Stimulated activated CD4-positive, alpha-beta T cell treated with anti-CD3 and anti-CD28 coated beads, TNF-alpha, amount 100 ng/mL, for 48 hours (primary cell): Measurements from ENCODE around the gene EIF3D.

ENCODE experiments used
- DNase-seq, 3 donors: peaks; one replicate each; pipeline ENCODE4 v3.0.0-alpha.2; 2020; ENCODE audit warnings: low read depth in 3 of 3

EIF3D gene

DNA sequence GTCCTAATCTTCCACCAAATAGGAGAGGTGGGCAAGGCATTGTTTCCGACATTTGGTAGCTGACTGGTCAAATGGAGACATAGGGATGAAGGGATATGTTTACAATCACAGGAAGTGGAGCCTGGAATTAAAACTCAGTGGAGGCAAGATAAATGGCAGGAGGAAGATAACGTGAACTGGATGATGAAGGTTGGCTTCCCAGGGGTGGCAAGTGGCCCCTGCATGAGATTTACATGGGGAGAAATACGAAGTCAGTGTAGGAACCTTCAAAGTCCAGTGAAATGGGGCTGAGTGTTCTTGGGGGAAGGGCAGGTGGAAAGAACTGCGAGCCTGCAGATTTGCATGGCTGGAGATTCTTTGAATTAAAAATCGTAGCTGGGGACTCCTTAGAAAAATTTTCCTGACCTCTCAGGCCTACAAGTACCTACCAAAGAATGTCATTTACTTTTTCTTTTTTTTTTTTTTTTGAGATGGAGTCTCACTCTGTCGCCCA is 21.4 kb downstream of the EIF3D start:
- DNase-seq, result no peak

DNA sequence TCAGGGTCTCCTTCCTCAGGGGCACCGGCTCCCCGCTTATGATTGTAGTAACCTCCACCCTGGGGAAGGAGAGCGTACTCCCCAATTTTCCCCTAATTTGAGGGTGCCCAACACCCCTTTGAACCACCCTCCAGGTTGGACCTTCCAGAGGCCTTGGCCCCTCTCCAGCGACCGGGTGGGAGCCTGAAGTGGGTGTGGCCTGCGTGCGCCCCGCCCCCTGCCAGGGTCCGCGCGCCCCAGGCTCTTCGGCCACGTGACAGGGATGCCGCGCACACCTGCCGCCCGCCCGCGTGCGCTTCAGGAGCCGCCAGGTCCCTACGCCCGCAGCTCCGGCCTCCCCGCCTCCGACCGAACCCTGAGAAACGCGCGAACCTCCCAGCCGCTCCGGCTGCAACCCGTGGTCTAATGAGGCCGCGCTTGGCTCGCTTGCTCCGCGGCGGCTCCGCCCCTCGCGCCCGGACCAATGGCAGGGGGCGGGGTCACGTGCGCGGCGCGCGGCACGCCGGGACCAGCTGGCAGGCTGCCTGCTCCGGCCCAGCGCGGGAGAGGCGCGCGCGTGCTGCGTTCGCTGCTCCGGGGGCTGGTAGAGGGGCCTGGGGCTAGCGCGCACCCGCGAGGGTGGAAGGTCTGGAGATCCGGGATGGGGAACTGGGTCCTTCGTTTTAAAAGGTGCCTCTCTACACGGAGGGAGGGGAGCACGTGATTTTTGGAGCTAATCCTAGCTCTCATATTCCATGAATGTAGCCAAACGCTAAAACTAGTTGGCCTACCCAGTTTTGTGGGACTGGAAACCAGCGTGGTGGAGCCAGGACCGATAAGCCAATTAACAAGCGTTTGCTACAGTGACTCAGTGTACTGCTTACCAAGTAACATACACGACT is 22.1 kb downstream of the EIF3D start, which contains the start of gene FOXRED2:
Gene FOXRED2 (minus strand): TSS at position 404 of the 881 bp plus-strand sequence. CDS start 618 bp downstream, outside the sequence.
- DNase-seq, result peak; percentile 77 to 84 (median 78)

- no peak for DNase-seq
These were observed 22.8 kb downstream of the EIF3D start for GRCh38 chr22:36505998-36506635.

- no peak for DNase-seq
These were observed 30.9 kb downstream of the EIF3D start for GRCh38 chr22:36497910-36498665.

DNA sequence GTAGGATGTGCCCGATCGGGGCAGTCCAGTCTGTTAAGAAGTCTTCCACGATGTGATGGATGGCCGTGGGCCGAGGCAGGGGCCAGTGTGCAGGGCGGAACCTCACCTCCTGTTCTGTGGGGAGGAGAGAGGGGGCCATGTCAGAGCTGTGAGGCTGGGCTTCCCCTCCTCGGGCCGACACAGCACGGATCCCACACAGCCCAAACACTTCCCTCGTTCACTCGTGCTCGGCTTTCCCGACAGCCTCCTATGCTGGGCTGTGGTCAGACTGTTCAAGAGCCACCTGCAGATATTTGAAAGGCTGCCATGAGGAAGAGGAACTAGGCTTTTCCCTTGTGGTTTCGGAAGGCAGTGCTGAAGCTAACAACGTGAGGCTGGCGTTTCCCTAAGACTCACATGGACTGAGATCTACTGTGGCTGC is 35.3 kb downstream of the EIF3D start:
- no peak for DNase-seq

DNA sequence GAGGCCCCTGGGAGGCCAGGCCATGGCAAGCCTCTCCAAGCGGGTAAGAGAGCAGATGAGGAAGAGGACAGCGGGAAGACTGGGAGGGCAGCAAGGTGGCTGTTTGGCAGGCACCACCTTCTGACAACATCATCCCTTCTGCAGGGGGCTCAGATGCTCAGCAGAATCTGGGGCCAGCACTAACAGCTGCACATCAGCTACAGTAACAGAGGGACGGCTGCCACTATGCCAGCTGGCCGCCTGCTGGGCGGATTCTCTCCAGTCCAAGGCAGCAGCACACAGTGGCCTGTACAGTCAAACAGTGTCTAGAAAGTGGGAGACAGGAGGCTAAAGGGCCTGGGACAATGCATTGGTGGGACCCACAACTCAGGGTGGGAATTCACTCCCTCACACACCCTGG is 36.9 kb downstream of the EIF3D start:
- no peak for DNase-seq

GRCh38 chr22:36491155-36491554 is 37.8 kb downstream of the EIF3D start:
- no peak for DNase-seq

DNA sequence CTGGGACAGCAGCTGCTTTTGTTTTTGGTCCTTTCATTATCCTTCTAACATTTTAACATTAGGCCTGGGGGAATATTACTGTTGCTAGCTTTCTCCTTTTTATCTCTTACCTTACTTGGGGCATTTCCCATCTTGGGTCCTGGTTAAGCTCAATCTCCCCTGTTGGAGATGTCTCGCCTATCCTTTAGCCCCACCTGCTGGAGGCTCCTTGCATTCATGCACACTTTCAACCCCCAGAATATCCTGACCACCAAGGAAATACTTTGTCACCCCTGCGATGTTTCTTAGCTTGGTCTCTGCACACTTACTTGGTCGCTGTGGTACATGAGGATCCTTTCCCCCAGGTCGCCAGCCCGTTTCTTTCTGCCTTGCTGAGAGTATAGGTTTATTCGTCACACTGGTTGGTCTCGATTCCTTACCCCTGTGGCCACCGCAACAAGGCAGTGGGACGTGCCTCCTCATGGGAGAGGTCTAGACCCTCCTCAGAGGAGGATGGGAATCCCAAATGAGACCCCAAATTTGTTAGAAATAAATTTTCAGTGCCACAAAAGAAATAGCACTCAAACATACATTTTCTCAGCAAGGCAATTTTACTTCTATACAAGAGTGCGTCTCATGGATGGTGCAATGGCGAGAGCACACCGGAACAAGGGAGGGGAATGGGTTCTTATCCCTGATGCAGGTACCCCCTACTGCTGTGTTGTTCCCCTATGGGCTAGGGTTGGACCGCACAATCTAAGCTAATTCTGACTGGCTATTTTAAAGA is 42.2 kb downstream of the EIF3D start:
- DNase-seq, result peak; percentile 35 to 55 (median 44)

DNA sequence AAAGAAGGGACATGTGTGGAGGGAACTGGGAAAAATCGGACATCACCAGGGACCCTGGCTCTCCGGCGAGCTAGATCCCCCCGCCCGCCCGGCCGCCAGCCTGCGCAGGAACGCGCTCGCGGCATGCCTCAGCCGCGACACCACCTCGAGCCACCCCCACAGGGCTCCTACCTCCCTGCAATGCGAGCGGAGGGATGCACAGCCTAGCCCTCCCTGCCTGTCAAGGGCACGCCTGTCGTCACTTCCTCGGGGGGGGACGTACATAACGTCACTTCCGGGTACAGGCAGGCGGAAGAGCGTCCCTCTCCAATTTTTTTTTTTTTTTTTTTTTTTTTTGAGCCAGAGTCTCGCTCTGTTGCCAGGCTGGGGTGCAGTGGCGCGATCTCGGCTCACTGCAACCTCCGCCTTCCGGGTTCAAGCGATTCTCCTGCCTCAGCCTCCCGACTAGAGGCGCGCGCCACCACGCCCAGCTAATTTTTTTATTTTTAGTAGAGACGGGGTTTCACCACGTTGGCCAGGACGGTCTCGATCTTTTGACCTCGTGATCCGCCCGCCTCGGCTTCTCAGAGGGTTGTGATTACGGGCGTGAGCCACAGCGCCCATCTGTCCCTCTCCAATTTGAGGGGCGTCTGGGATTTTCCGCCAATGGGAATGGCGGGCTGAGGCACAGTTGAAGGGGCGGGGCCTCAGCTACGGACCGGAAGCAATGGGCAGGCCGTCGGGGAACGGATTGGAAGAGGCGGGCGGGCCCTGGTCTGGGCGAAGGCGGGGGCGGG is 47.4 kb downstream of the EIF3D start, which contains the start of gene TXN2:
Gene TXN2 (minus strand): TSS at position 248 of the 776 bp plus-strand sequence. CDS start 803 bp downstream, outside the sequence.
- peak; percentile 91 to 99 (median 93) for DNase-seq

- no peak for DNase-seq
These were observed 48.0 kb downstream of the EIF3D start for GRCh38 chr22:36480941-36481392.

GRCh38 chr22:36478966-36479365 is 50.0 kb downstream of the EIF3D start:
- DNase-seq, result no peak

DNA sequence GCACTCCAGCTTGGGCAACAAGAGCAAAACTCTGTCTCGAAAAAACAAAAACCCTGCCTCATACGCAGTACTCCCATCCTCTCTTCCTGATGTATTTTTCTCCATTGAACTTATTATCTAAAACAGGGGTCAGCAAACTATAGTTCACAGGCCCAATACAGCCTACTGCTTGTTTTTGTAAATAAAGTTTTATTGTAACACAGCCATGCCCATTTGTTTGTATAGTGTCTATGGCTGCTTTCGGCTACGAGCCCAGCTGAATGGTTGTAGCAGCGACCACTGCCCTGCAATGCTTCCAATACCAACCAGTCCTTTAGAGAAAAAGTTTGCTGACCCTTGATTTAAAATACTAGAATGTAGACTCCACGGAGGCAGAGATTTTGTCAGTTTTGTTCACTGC is 53.6 kb downstream of the EIF3D start:
- DNase-seq, result no peak

DNA sequence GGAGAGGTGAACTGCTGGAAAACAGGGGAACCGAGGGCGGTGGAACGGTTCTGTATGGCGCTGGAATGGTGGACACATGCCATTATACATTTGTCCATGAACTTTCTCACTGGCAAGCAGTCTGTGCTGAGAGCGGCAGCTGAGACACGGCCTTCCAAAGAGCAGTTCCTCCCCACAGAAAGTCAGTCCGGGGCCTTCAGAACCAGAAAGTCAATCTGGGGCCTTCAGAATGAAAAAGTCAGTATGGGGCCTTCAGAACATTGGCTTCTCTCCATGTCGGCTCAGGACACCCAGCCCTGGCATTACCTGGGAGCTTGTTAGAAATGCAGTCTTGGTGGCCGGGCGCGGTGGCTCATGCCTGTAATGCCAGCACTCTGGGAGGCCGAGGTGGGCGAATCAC is 56.3 kb downstream of the EIF3D start:
- no peak for DNase-seq

DNA sequence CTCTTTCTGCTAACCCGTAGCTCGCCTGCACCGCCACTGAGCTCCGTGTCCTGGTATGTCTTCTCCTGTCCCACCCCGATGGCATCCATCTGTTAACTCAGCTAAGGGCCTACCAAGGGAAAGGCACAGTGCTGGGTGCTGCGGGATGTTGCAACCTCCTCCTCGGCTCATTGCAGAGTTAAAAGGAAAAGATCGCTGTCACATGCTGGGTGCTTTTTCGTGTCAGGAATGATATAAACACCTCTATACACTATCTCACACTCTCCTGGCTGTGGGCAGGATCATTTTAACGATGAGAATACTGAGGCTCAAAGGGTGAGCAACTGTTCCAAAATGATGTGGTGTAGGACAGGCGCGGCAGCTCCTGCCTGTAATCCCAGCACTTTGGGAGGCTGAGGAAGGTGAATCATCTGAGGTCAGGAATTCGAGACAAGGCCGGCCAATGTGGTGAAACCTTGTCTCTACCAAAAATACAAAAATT is 57.6 kb downstream of the EIF3D start:
- no peak for DNase-seq

DNA sequence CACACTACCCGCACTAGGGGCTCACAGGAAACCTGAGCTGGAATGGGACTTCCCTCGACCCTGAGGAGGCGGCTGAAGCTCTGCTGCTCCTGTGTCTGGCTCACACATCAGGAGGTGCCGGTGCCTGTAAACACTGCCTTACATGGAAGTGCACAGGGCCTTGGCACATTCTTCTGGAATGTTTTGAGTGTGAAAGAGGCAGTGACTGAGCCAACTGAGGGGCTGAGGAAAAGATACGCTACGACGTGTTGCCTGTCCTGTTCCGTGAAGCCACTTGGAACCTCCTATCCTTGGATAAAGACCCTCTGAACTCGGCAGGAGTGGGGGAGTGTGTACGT is 58.0 kb downstream of the EIF3D start:
- no peak for DNase-seq

DNA sequence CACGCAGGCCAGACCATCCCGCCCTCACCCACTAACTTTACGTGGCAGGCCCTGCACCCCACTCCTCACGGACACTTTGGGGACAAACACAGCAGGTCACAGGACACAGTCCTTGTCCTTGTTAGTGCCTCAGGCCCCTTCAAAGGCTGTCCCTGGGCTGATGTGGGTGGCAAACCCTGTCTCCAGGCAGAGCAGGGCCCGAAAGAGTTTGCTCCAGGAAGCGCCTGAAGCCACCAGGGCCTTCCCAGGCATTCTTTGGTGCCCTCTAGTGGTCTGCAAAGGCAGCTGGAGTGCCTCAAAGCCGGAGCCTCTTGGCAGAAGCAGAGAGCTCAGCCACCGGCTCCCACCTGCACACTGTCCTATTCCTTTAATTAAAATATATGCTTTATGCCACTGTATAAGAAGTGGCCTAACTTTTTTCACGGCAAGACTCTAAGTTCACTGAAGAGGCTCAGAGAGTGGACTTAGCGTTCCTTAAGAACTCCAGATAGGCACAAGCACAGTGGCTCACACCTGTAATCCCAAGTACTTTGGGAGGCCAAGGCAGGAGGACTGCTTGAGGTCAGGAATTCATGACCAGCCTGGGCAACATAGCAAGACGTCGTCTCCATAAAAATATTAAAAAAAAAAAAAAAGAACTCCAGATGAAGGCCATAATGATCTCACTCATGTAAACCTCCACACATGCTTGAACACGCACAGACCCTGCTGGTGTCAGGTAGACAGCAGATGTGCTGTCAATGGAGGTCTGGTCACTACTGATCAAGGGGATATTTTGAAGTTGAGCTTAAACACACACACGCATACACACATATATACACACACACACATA is 58.6 kb downstream of the EIF3D start:
- peak; percentile 58 to 67 (median 67) for DNase-seq

DNA sequence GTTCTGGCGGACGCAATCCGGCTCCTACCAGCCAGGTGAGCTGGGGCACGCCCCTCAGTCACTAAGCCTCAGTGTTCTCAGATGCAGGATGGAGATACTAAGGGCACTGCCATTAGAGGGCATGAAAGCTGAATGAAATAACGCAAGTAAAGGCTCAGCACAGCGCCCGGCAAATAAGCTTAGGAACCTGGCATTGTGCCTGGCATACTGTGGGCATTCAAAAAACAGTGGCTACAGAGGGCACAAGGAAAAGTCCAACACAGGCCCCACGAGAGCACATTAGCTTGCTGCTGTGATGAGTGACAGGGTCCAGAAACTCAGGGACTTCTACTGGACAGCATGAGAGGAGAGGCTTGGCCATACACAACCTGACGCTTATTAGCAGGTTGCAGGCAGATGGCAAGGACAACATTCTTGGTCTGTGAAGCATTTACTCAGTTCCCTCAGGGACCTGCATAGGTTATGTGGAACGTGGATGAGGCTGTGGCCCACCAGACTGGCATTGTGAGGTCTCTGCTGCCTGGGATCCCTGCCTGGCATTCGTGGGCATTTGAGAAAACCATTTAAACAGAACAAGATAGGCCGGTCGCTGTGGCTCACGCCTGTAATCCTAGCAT is 59.8 kb downstream of the EIF3D start:
- no peak for DNase-seq

GRCh38 chr22:36467946-36468345 is 61.0 kb downstream of the EIF3D start:
- DNase-seq, result no peak
